GM18502 (cell line): ENCODE measurements around the gene TBX1.
"Not testable (repeated sequence)": the region's sequence is repeated elsewhere in the genome, so short reads cannot be mapped to it uniquely, and the experiment has no call there.

Experiments
- ATAC-seq: cut with Tn5 transposase; IDR thresholded peaks from one replicate; pipeline ENCODE4 v1.9.1; 2021; ENCODE audit warnings: mild to moderate bottlenecking; ENCODE audit not compliant: unreplicated experiment, poor library complexity

The TBX1 gene

GRCh38 chr22:19779011-19779421 lies 18.4 kb downstream of the TBX1 start:
- no peak for ATAC-seq

- ATAC-seq, result no peak
Measured at GRCh38 chr22:19779685-19780268, 19.2 kb downstream of the TBX1 start.

GRCh38 chr22:19782533-19782932 lies 22.0 kb downstream of the TBX1 start:
- ATAC-seq, result no peak

GRCh38 chr22:19783586-19784383 lies 23.2 kb downstream of the TBX1 start:
- ATAC-seq, result no peak

GRCh38 chr22:19784384-19785175 lies 24.0 kb downstream of the TBX1 start:
- no peak for ATAC-seq

- no peak for ATAC-seq
Measured at GRCh38 chr22:19785461-19786263, 25.1 kb downstream of the TBX1 start.

GRCh38 chr22:19786264-19786585 lies 25.6 kb downstream of the TBX1 start:
- ATAC-seq, result no peak

GRCh38 chr22:19786959-19787848 lies 26.6 kb downstream of the TBX1 start:
- ATAC-seq, result no peak

- no peak for ATAC-seq
Measured at GRCh38 chr22:19787849-19788141, 27.2 kb downstream of the TBX1 start.

- ATAC-seq, result no peak
Measured at GRCh38 chr22:19788661-19789225, 28.2 kb downstream of the TBX1 start.

GRCh38 chr22:19789406-19789805 lies 28.8 kb downstream of the TBX1 start:
- ATAC-seq, result no peak

GRCh38 chr22:19789828-19790227 lies 29.2 kb downstream of the TBX1 start:
- ATAC-seq, result no peak

GRCh38 chr22:19791243-19791642 lies 30.7 kb downstream of the TBX1 start:
- no peak for ATAC-seq

GRCh38 chr22:19791894-19792293 lies 31.3 kb downstream of the TBX1 start:
- ATAC-seq, result no peak

- ATAC-seq, result not testable (repeated sequence)
Measured at GRCh38 chr22:19792383-19792896, 31.9 kb downstream of the TBX1 start.

- ATAC-seq, result no peak
Measured at GRCh38 chr22:19793161-19793560, 32.6 kb downstream of the TBX1 start.

GRCh38 chr22:19793661-19794310 lies 33.2 kb downstream of the TBX1 start:
- no peak for ATAC-seq

GRCh38 chr22:19795617-19796008 lies 35.0 kb downstream of the TBX1 start:
- no peak for ATAC-seq

GRCh38 chr22:19796160-19796559 lies 35.6 kb downstream of the TBX1 start:
- ATAC-seq, result no peak
